ENCODE data around the gene SLC26A9.

Gene SLC26A9

DNA sequence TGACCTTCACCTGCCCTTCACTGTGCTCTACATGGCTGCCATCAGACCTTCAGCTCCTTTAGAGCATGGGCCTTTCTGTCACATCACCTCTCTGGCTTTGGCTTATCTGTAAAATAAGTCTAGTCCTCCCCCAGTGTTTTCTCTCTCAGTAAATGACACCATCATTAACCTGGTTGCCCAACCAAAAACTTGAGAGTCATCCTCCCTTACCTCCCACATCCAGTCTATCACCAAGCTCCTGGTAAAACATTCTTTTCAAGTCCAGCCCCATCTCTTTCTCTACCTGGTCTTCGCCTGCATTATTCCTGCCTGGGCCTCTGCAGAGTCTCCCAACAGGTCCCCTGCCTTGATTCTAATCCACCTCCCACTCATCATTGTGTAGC lies 13.1 kb downstream of the SLC26A9 start:
- no peak for TF ChIP-seq USF1 (IDR thresholded peaks at IDR 0.05)
- TF ChIP-seq CREB1 (IDR thresholded peaks at IDR 0.05; ENCODE audit: low read depth), result no peak
- TF ChIP-seq, protein P1, sequence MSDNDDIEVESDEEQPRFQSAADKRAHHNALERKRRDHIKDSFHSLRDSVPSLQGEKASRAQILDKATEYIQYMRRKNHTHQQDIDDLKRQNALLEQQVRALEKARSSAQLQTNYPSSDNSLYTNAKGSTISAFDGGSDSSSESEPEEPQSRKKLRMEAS (IDR thresholded peaks at IDR 0.05), result no peak
- TF ChIP-seq NFIC (IDR thresholded peaks at IDR 0.05), result no peak
- TF ChIP-seq FOXM1 (IDR thresholded peaks at IDR 0.05; ENCODE audit: borderline replicate concordance, low read depth), result no peak
- no peak for TF ChIP-seq EP300 (IDR thresholded peaks at IDR 0.05; ENCODE audit: borderline replicate concordance)
- TF ChIP-seq REST (IDR thresholded peaks at IDR 0.05; ENCODE audit: low read depth), result no peak

- TF ChIP-seq CEBPB (IDR thresholded peaks at IDR 0.05), result no peak
- TF ChIP-seq TCF12 (IDR thresholded peaks at IDR 0.05; ENCODE audit: low read depth), result no peak
- no peak for TF ChIP-seq YY1 (IDR thresholded peaks at IDR 0.05; ENCODE audit: low read depth)
- no peak for TF ChIP-seq NFIC (IDR thresholded peaks at IDR 0.05)
- no peak for TF ChIP-seq EP300 (IDR thresholded peaks at IDR 0.05; ENCODE audit: borderline replicate concordance)
- no peak for TF ChIP-seq CREB1 (IDR thresholded peaks at IDR 0.05; ENCODE audit: low read depth)
- no peak for TF ChIP-seq TAF1 (IDR thresholded peaks at IDR 0.05; ENCODE audit: low read depth)
- no peak for TF ChIP-seq FOXM1 (IDR thresholded peaks at IDR 0.05; ENCODE audit: borderline replicate concordance, low read depth)
- TF ChIP-seq, protein P1 (IDR thresholded peaks at IDR 0.05), result no peak
- no peak for TF ChIP-seq RAD21 (IDR thresholded peaks at IDR 0.05; ENCODE audit: low read depth)
- TF ChIP-seq ZBTB7A (IDR thresholded peaks at IDR 0.05; ENCODE audit: low read depth), result no peak
- TF ChIP-seq EGR1 (IDR thresholded peaks at IDR 0.05), result no peak
- TF ChIP-seq TEAD4 (IDR thresholded peaks at IDR 0.05), result no peak
- TF ChIP-seq USF1 (IDR thresholded peaks at IDR 0.05), result no peak
- no peak for TF ChIP-seq REST (IDR thresholded peaks at IDR 0.05; ENCODE audit: low read depth)
These were observed 13.6 kb downstream of the SLC26A9 start for GRCh38 chr1:205929496-205930194.

DNA sequence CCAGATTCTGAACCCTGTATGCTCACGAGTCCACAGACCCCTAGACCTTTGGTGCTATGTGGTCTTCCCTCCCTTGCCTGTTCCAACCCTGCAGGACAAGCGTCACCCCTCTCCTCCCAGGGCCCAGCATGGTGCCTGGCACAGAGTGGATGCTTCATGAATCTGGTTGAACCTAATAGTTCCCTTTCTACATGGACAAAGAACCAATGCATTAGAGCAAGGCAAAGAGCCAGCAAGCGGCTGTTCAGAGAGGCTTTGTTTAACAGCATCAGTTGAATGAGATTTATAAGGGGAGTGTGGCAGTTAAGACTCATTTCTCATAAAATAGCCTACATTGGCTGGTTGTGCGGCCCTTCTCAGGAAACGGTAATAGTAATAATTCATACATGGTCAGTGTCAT lies 14.9 kb downstream of the SLC26A9 start:
- TF ChIP-seq REST (IDR thresholded peaks at IDR 0.05; ENCODE audit: low read depth), result no peak
- TF ChIP-seq, protein P1 (IDR thresholded peaks at IDR 0.05), result no peak
- no peak for TF ChIP-seq NFIC (IDR thresholded peaks at IDR 0.05)
- no peak for TF ChIP-seq CEBPB (IDR thresholded peaks at IDR 0.05)
- TF ChIP-seq TEAD4 (IDR thresholded peaks at IDR 0.05), result no peak
- TF ChIP-seq ZBTB7A (IDR thresholded peaks at IDR 0.05; ENCODE audit: low read depth), result no peak
- no peak for TF ChIP-seq EGR1 (IDR thresholded peaks at IDR 0.05)
- no peak for TF ChIP-seq TCF12 (IDR thresholded peaks at IDR 0.05; ENCODE audit: low read depth)
- no peak for TF ChIP-seq CREB1 (IDR thresholded peaks at IDR 0.05; ENCODE audit: low read depth)
- TF ChIP-seq RAD21 (IDR thresholded peaks at IDR 0.05; ENCODE audit: low read depth), result no peak
- TF ChIP-seq FOXM1 (IDR thresholded peaks at IDR 0.05; ENCODE audit: borderline replicate concordance, low read depth), result no peak
- no peak for TF ChIP-seq TAF1 (IDR thresholded peaks at IDR 0.05; ENCODE audit: low read depth)
- TF ChIP-seq EP300 (IDR thresholded peaks at IDR 0.05; ENCODE audit: borderline replicate concordance), result no peak
- TF ChIP-seq USF1 (IDR thresholded peaks at IDR 0.05), result no peak
- TF ChIP-seq YY1 (IDR thresholded peaks at IDR 0.05; ENCODE audit: low read depth), result no peak

All from Ishikawa (cell line).